ENCODE measurements around the gene TTLL12. TPM values are rescaled to one million over a fixed set of nuclear protein-coding genes. Genes with fewer than 3 reads are reported as not detected.

The TTLL12 gene
- total RNA-seq, 1 experiment from 2014 or later, result 46.4 TPM

DNA sequence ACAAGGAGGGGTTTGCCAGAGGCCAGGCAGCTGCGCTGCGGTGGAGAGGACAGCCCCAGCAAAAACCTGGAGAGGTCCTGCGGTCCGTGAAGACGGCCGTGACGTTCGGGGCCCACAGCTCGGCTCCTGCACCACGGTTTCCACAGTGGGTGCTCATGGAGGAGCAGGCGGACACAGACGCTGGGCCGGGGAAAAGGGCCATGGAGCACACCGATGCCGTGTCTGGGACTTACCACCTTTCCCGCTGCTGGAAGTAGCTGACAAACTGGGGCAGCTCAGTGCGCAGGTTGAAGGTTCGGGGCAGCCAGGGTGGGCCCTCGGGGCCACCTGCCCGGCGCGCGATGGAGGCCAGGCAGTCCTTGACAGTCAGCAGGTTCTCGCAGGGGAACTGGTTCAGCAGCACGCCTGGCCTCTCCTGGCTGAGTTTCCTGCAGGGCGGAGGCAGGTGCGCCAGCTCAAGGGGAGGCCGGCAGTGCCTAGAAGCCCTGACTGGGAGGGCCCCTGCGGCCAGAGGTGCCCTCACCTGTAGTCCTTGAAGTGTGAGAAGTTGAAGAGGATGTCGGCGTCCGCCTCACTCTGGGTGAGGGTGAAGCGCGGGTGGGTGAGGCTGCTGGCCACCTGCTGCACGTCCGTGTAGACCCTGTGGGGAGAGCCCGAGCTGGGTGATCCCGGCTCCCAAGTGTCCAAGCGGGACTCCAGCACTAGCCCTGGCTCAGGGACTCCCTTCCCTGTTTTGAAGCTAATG is 12.8 kb downstream of the TTLL12 start:
- no peak overlapping the region for H3K4me3 Mint-ChIP-seq (ENCODE audit: unreplicated experiment)
- intact Hi-C loops (cut with micrococcal nuclease; ENCODE audit: unreplicated experiment), result no loop called here
- no peaks in the 10 kb centered on the region for H3K9me3 ChIP-seq
- TF ChIP-seq CTCF (IDR thresholded peaks at IDR 0.05; ENCODE audit: insufficient read depth in 1 of 2, low read depth in 1 of 2, low read length in 1 of 2, severe bottlenecking in 1 of 2, unreplicated experiment in 1 of 2), result no peak
- no peaks in the 10 kb centered on the region for H3K4me1 Mint-ChIP-seq (ENCODE audit: low read depth, unreplicated experiment)
- H3K9me3 Mint-ChIP-seq (ENCODE audit: unreplicated experiment), result no peaks in the 10 kb centered on the region
- no peak overlapping the region for H3K27ac Mint-ChIP-seq (ENCODE audit: unreplicated experiment)
- ChIA-PET CTCF (no interaction called here), POLR2A (no interaction called here)
- no peaks in the 10 kb centered on the region for H3K4me1 ChIP-seq
- no peak for DNase-seq
- no peaks in the 10 kb centered on the region for H3K27me3 Mint-ChIP-seq (ENCODE audit: insufficient read depth, unreplicated experiment)
- H3K27me3 ChIP-seq (replicated peaks; ENCODE audit: control insufficient read depth, insufficient read depth, low read length), result no peaks in the 10 kb centered on the region
- H3K36me3 ChIP-seq (ENCODE audit: control insufficient read depth, insufficient read depth, low read length), result peaks cover 7% of the 10 kb centered on the region
- peaks cover 30% of the 10 kb centered on the region for H3K36me3 Mint-ChIP-seq (ENCODE audit: insufficient read depth, unreplicated experiment)
- no peak overlapping the region for H3K4me3 ChIP-seq (ENCODE audit: low read depth, low read length)
- BruUV-seq (replicated peaks), result no TSS peak

GRCh38 chr22:43173566-43173965 is 13.4 kb downstream of the TTLL12 start:
- Histone ChIP-seq H3K4me3 (ENCODE audit: low read depth, low read length) (no peak overlapping the region), H3K36me3 (ENCODE audit: control insufficient read depth, insufficient read depth, low read length) (peaks cover 4% of the 10 kb centered on the region; the same call in 1 of the 2 replicates), H3K4me1 (no peaks in the 10 kb centered on the region), H3K27me3 (replicated peaks; ENCODE audit: control insufficient read depth, insufficient read depth, low read length) (no peaks in the 10 kb centered on the region), H3K9me3 (no peaks in the 10 kb centered on the region)
- Mint-ChIP-seq H3K9me3 (ENCODE audit: unreplicated experiment) (no peaks in the 10 kb centered on the region), H3K4me1 (ENCODE audit: low read depth, unreplicated experiment) (no peaks in the 10 kb centered on the region), H3K4me3 (ENCODE audit: unreplicated experiment) (no peak overlapping the region), H3K36me3 (ENCODE audit: insufficient read depth, unreplicated experiment) (peaks cover 31% of the 10 kb centered on the region), H3K27ac (ENCODE audit: unreplicated experiment) (no peak overlapping the region), H3K27me3 (ENCODE audit: insufficient read depth, unreplicated experiment) (no peaks in the 10 kb centered on the region)
- ChIA-PET CTCF (no interaction called here), POLR2A (no interaction called here)
- DNase-seq, result no peak
- intact Hi-C loops (cut with micrococcal nuclease; ENCODE audit: unreplicated experiment), result no loop called here
- no TSS peak for BruUV-seq (replicated peaks)
- TF ChIP-seq CTCF (IDR thresholded peaks at IDR 0.05; ENCODE audit: insufficient read depth in 1 of 2, low read depth in 1 of 2, low read length in 1 of 2, severe bottlenecking in 1 of 2, unreplicated experiment in 1 of 2), result no peak

GRCh38 chr22:43172191-43172590 is 14.7 kb downstream of the TTLL12 start:
- ChIA-PET CTCF (no interaction called here), POLR2A (no interaction called here)
- H3K36me3 Mint-ChIP-seq (ENCODE audit: insufficient read depth, unreplicated experiment), result peaks cover 38% of the 10 kb centered on the region
- no peak for TF ChIP-seq CTCF (IDR thresholded peaks at IDR 0.05; ENCODE audit: insufficient read depth in 1 of 2, low read depth in 1 of 2, low read length in 1 of 2, severe bottlenecking in 1 of 2, unreplicated experiment in 1 of 2)
- Histone ChIP-seq H3K4me1 (no peaks in the 10 kb centered on the region), H3K4me3 (ENCODE audit: low read depth, low read length) (no peak overlapping the region), H3K36me3 (ENCODE audit: control insufficient read depth, insufficient read depth, low read length) (peaks cover 4% of the 10 kb centered on the region; the same call in 1 of the 2 replicates), H3K27me3 (replicated peaks; ENCODE audit: control insufficient read depth, insufficient read depth, low read length) (no peaks in the 10 kb centered on the region), H3K9me3 (no peaks in the 10 kb centered on the region)
- no peaks in the 10 kb centered on the region for H3K27me3 Mint-ChIP-seq (ENCODE audit: insufficient read depth, unreplicated experiment)
- no peak for DNase-seq
- H3K9me3 Mint-ChIP-seq (ENCODE audit: unreplicated experiment), result no peaks in the 10 kb centered on the region
- intact Hi-C loops (cut with micrococcal nuclease; ENCODE audit: unreplicated experiment), result no loop called here
- H3K27ac Mint-ChIP-seq (ENCODE audit: unreplicated experiment), result no peak overlapping the region
- no peaks in the 10 kb centered on the region for H3K4me1 Mint-ChIP-seq (ENCODE audit: low read depth, unreplicated experiment)
- H3K4me3 Mint-ChIP-seq (ENCODE audit: unreplicated experiment), result no peak overlapping the region
- no TSS peak for BruUV-seq (replicated peaks)
